Gastrocnemius medialis (tissue), 4 donors: ENCODE measurements around the gene PRICKLE2.

Experiments used
- CTCF ChIP-seq, 5 experiments: fragments of 450-650 bp in 3 of 5; fragments of 200-600 bp in 2 of 5; sonication (generic) in 2 of 5; IDR thresholded peaks in 4 of 5; conservative IDR thresholded peaks in 1 of 5; 1 replicate in 4 of 5; 2 replicates in 1 of 5; pipeline ENCODE4 v1.5.1; 2016 to 2019; ENCODE audit warnings: antibody characterized with exemption in 5 of 5, mild to moderate bottlenecking in 3 of 5, moderate library complexity in 3 of 5
- POLR2A ChIP-seq, 2 donors: fragments of 450-650 bp; IDR thresholded peaks; one replicate each; pipeline ENCODE4 v1.6.1; 2017; ENCODE audit warnings: antibody characterized with exemption in 2 of 2, mild to moderate bottlenecking in 2 of 2, moderate library complexity in 2 of 2

GRCh38 chr3:64244011-64244942, 19.0 kb upstream of the PRICKLE2 start:
- no peak for TF ChIP-seq CTCF (IDR thresholded peaks at IDR 0.05 in 4 of 5, conservative IDR thresholded peaks at IDR 0.05 in 1 of 5)
- TF ChIP-seq POLR2A (IDR thresholded peaks at IDR 0.05) = no peak
